Activated T-helper 17 cell treated with anti-CD3 and anti-CD28 coated beads, Interleukin-2, amount 50 U/mL, for 72 hours (primary cell): ENCODE results near the gene C2orf80. TPM values are rescaled to one million over a fixed set of nuclear protein-coding genes. Genes with fewer than 3 reads are reported as not detected.
A peak's percentile ranks its signal among the peaks of the same experiment; 100 is the strongest.

Source experiments
- ATAC-seq: fragments of 150-1000 bp; cut with Tn5 transposase; replicated peaks from 2 replicates; pipeline ENCODE4 v1.10.0; 2021; ENCODE audit warnings: mild to moderate bottlenecking, moderate library complexity
- H3K27ac Mint-ChIP-seq: one replicate; pipeline ENCODE4 v1.8.0; 2022; ENCODE audit warnings: mixed read lengths
- H3K27me3 Mint-ChIP-seq: one replicate; pipeline ENCODE4 v1.8.0; 2022; ENCODE audit warnings: mixed read lengths
- H3K36me3 Mint-ChIP-seq: one replicate; pipeline ENCODE4 v1.8.0; 2022; ENCODE audit warnings: low read depth, mild to moderate bottlenecking, mixed read lengths
- H3K4me1 Mint-ChIP-seq: one replicate; pipeline ENCODE4 v1.8.0; 2022; ENCODE audit warnings: mixed read lengths
- H3K4me3 Mint-ChIP-seq: one replicate; pipeline ENCODE4 v1.8.0; 2022; ENCODE audit warnings: mild to moderate bottlenecking, mixed read lengths
- H3K9me3 Mint-ChIP-seq: one replicate; pipeline ENCODE4 v1.8.0; 2022; ENCODE audit warnings: mixed read lengths
- total RNA-seq, 2 donors: library from RNA; stranded (reverse); gene quantifications; one replicate each; pipeline ENCODE4 v1.2.3, GENCODE V29; 2022

Gene C2orf80
- total RNA-seq, 2 donors from 2014 or later, result not detected

DNA sequence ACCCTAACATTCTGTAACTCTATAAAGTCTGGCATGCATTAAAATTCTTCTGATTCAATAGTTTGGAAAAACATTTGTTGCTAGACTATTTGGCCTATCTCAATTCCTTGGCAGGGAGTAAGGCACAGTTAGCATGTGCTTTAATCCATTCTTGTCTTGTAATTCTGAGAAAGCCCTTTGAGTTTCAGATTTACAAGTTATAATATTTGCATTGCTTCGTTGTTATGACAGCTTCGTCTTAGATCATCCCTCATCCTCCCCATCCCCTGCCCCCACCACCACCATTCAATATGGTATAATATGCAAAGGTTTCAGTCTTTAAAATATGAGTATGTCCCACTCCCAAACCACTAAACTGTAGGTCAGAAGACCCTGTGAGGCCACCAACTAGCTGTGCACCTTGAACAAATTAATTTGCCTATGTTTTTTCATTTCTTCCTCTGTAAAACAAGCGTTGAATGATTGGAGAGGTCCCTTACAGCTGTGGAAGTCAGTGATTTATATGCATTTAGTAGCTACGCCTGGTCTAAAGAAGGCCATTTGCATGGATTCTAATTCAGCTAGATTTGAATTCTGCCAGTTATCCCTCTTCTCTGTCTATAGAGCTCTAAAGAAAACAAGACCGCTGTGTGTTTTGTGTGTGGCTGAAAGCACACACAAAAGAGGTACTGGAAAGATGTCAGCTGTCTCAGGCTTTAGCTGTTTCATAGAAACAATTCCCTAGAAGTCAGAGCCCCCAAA lies 591 bp downstream of the C2orf80 start:
- Mint-ChIP-seq H3K36me3 (no peaks in the 10 kb centered on the region), H3K27me3 (peaks cover 3% of the 10 kb centered on the region), H3K4me1 (no peaks in the 10 kb centered on the region), H3K9me3 (no peaks in the 10 kb centered on the region), H3K4me3 (no peak overlapping the region), H3K27ac (no peak overlapping the region)
- ATAC-seq, result no peak

DNA sequence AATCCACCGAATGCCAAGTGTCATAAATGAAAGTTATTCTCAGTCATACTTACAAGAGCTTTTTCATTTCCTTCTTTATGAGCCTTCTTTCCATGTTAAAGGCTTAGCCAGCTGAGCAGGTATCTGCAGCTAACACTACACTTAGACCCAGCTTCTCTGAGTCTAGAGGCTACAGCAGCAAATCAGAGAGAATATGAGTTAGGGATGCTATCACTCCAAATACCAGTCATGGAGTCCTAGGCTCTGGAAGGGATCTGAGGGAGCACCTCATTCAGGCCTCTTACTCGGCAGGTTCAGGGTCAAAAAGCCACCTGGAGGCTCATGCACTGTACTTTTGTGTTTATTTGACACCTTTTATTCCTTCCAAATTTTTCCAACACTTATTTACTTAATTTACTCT lies 2.9 kb downstream of the C2orf80 start:
- H3K9me3 Mint-ChIP-seq, result no peaks in the 10 kb centered on the region
- H3K36me3 Mint-ChIP-seq, result no peaks in the 10 kb centered on the region
- ATAC-seq, result no peak
- no peaks in the 10 kb centered on the region for H3K4me1 Mint-ChIP-seq
- no peak overlapping the region for H3K4me3 Mint-ChIP-seq
- H3K27ac Mint-ChIP-seq, result no peak overlapping the region
- peaks cover 9% of the 10 kb centered on the region for H3K27me3 Mint-ChIP-seq

DNA sequence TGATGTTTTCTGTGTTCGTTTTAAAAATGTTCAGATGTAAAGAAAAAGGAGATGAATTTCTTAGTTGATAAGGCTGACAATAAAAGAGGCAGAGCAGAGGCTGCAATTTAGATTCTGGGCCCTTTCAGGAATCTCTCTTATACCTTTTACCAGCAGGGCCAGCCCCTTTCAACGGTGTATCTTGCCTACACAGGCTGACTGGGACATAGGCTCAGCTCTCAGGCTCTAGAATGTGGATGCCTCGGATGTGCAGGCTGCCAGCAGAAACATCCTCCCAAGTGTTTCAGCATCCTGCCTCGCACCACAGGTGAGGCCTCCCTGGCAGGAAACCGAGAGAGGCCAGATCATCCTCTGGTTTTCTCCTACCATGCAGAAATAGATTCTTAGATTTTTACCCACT lies 3.4 kb downstream of the C2orf80 start:
- H3K36me3 Mint-ChIP-seq, result no peaks in the 10 kb centered on the region
- H3K9me3 Mint-ChIP-seq, result no peaks in the 10 kb centered on the region
- H3K27me3 Mint-ChIP-seq, result peaks cover 9% of the 10 kb centered on the region
- no peak for ATAC-seq
- no peaks in the 10 kb centered on the region for H3K4me1 Mint-ChIP-seq
- no peak overlapping the region for H3K4me3 Mint-ChIP-seq
- H3K27ac Mint-ChIP-seq, result no peak overlapping the region

DNA sequence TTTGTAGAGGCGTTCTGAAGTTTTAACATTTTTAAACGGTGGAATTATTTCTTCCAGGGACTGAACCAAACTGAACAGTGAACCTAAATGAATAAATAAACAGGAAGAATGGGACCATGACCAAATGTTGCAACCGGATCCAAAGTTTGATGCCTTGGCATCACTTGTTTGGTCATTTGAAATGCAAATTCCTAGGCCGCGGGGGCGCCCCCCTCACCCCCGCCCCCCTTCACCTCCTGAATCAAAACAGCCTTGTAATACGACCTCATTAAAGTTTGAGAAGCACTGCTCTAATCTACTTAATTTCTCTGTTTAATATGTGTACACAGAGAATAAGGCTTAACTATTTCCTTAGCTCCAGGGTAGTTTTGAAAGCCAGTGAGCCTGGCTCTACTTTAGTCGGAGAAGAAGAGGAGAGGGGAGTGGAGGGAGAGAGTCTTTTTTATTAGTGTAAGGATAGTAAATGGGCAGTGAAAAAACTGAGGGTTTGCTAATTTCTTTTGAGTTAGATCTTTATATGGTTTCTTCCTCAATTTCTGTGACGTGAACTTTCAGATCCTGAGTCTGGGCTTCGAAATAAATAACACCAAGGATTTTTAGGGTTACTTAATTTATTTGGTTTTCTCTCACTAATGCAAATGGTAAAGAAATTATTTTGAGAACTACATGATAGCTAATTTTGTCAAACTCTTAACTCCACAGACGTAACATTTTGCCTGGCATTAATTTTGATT lies 5.7 kb downstream of the C2orf80 start:
- Mint-ChIP-seq H3K27ac (no peak overlapping the region), H3K36me3 (no peaks in the 10 kb centered on the region), H3K4me3 (no peak overlapping the region), H3K4me1 (no peaks in the 10 kb centered on the region), H3K9me3 (no peaks in the 10 kb centered on the region), H3K27me3 (peaks cover 9% of the 10 kb centered on the region)
- no peak for ATAC-seq

DNA sequence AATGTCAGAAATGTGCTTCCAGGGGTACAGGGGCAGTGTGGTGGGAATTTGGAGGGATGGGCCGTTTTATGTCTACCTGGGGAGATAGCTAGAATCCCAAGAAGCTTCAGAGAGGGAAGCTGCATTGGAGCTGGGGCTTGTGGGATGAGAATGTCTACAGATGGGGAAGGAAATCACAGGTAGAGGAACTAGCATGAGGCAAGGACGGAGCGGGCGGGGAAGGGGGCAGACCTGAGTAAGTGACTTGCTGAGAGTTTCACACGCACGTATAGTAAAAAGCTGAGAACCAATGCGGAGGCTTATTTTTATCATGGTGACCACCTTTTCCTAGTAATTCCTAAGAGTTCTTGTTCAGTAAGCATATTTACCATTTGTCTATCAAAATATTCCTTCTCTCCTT lies 6.3 kb downstream of the C2orf80 start:
- Mint-ChIP-seq H3K27me3 (peaks cover 9% of the 10 kb centered on the region), H3K27ac (no peak overlapping the region), H3K9me3 (no peaks in the 10 kb centered on the region), H3K4me3 (no peak overlapping the region), H3K36me3 (no peaks in the 10 kb centered on the region), H3K4me1 (no peaks in the 10 kb centered on the region)
- ATAC-seq, result no peak

DNA sequence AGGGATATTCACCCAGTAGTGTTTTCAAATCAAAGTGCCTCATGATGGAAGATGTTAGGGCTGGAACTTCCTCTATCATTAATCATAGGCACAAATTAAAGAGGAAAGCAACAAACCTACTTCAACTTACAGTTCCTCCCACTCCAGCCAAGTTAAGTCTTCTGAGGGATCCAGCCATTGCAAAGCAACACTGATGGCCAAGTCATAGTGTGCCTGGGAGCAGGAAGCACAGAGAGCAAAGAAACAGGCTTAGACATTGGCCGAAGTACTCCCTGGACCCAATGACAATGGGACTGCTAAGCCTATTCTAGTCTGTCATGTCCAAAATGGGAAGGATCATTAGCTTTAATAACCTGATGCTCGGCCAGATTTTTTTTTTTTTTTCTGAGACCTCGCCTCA lies 7.0 kb downstream of the C2orf80 start:
- ATAC-seq, result no peak
- Mint-ChIP-seq H3K27me3 (peaks cover 9% of the 10 kb centered on the region), H3K9me3 (no peaks in the 10 kb centered on the region), H3K4me1 (no peaks in the 10 kb centered on the region), H3K36me3 (no peaks in the 10 kb centered on the region), H3K4me3 (no peak overlapping the region), H3K27ac (no peak overlapping the region)

DNA sequence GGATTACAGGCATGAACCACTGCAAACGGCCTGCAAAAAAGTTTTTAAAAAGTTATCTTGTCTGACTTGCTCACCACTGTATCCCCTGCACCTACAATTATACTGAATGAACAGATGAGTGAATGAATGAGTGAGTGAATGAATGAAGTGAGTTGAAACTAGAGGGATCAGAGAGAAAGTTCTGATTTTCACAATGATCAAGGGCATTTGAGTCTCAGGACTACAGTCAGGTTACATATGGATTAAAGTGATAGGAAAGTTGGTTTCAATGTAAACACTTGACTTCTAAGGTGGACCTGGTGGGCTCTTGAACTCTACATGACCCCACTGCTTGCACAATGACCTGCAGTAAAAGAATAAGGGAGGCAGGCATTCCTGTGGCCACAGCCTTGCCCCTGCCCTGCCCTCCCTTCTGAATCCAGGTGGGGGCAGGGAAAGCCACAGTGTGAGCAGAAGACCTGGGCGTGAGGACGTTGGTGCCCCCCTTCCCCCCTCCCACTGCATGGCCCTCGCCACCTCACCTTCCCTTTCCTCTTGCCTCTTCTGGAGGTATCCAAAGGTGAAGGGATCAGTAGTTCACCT lies 10.7 kb downstream of the C2orf80 start:
- Mint-ChIP-seq H3K27ac (no peak overlapping the region), H3K9me3 (no peaks in the 10 kb centered on the region), H3K4me1 (no peaks in the 10 kb centered on the region), H3K4me3 (no peak overlapping the region), H3K36me3 (no peaks in the 10 kb centered on the region), H3K27me3 (peaks cover 8% of the 10 kb centered on the region)
- no peak for ATAC-seq

DNA sequence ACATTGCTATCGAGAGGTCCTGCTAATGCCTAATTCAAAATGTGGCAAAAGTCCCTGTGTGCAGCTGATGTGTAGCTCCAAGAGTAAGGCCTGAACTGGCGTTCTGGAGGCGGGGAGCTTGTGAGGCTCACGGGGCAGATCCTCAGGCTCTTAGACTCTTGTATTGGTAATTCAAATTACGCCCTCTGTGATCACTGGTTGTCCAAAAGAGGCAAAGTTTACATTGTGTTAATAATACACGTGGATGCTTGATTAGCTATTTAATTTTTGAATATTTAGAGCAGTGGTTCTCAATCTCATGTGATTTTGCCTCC lies 14.0 kb downstream of the C2orf80 start:
- ATAC-seq, result no peak
- Mint-ChIP-seq H3K27me3 (peaks cover 16% of the 10 kb centered on the region), H3K27ac (no peak overlapping the region), H3K4me1 (no peaks in the 10 kb centered on the region), H3K4me3 (no peak overlapping the region), H3K36me3 (no peaks in the 10 kb centered on the region), H3K9me3 (no peaks in the 10 kb centered on the region)

DNA sequence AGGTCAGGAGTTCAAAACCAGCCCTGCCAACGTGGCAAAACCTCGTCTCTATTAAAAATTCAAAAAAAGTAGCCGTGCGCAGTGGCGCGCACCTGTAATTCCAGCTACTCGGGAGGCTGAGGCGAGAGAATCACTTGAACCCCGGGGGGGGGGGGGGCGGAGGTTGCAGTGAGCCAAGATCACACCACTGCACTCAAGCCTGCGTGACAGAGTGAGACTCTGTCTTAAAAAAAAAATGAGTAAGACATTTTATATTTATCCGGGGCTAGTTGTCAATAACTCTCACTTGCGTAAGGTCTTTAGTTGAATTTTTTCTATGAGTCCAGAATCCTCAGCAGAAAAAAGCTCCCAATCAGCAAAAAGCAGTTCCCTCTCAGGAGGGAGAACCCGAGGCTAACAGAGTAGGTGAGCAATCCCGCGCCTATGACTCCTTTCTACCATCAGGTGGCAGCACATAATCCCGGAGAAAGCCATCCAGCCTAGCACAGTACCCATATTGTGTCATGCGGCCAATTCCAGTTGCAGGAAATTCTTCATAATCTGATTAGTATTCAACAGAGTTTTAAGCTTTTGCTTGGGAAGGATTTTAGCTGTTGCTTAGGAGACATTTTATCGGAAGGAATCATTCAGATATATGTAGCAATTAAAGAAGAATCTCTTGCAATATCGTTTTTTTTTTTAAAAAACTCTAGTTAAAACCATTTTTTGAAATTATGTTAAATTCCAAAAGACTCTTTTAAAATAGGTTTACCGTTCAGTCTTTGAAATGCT lies 14.6 kb downstream of the C2orf80 start:
- peaks cover 17% of the 10 kb centered on the region for H3K27me3 Mint-ChIP-seq
- no peak overlapping the region for H3K4me3 Mint-ChIP-seq
- peak; percentile 97 for ATAC-seq
- no peaks in the 10 kb centered on the region for H3K9me3 Mint-ChIP-seq
- no peak overlapping the region for H3K27ac Mint-ChIP-seq
- no peaks in the 10 kb centered on the region for H3K4me1 Mint-ChIP-seq
- no peaks in the 10 kb centered on the region for H3K36me3 Mint-ChIP-seq

DNA sequence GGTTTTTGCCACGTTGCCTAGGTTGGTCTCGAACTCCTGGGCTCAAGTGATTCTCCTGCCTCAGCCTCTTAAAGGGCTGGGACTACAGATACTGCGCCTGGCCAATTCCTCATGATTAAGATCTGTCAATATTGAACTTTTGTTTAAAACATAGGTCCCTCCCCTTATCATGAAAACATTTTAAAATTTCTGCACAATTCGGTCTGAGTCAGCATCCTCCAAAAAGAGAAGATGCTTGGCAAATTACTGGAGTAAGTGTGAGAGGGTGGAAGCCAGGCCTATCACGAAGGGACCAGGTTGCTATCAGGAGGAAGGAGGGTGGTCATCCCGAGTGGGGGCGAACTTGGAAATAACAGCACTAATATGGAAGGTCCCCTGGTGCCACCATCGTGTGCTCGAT lies 15.7 kb downstream of the C2orf80 start:
- no peaks in the 10 kb centered on the region for H3K36me3 Mint-ChIP-seq
- no peak overlapping the region for H3K4me3 Mint-ChIP-seq
- H3K4me1 Mint-ChIP-seq, result no peaks in the 10 kb centered on the region
- no peaks in the 10 kb centered on the region for H3K9me3 Mint-ChIP-seq
- H3K27ac Mint-ChIP-seq, result no peak overlapping the region
- ATAC-seq, result no peak
- H3K27me3 Mint-ChIP-seq, result peaks cover 22% of the 10 kb centered on the region

DNA sequence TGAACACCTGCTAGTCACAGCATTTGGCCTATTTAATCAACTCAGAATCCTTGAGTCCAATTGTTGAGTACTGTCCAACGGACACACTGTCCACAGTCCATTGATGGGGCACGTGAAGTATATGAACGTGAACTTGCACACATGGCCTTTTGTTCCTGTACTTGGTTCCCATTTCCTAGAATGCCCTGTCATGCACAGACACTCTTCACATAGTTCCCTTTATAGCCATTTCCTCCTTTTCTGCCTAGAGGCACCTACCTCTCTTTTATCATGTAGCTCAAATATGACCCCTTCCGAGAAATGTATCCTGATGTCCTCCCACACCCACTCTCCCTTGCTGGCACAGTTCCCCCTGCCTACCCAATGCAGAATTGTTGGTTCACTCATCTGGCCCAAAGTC lies 17.7 kb downstream of the C2orf80 start:
- no peak for ATAC-seq
- Mint-ChIP-seq H3K4me3 (no peak overlapping the region), H3K9me3 (no peaks in the 10 kb centered on the region), H3K36me3 (no peaks in the 10 kb centered on the region), H3K27me3 (peaks cover 26% of the 10 kb centered on the region), H3K27ac (no peak overlapping the region), H3K4me1 (no peaks in the 10 kb centered on the region)

DNA sequence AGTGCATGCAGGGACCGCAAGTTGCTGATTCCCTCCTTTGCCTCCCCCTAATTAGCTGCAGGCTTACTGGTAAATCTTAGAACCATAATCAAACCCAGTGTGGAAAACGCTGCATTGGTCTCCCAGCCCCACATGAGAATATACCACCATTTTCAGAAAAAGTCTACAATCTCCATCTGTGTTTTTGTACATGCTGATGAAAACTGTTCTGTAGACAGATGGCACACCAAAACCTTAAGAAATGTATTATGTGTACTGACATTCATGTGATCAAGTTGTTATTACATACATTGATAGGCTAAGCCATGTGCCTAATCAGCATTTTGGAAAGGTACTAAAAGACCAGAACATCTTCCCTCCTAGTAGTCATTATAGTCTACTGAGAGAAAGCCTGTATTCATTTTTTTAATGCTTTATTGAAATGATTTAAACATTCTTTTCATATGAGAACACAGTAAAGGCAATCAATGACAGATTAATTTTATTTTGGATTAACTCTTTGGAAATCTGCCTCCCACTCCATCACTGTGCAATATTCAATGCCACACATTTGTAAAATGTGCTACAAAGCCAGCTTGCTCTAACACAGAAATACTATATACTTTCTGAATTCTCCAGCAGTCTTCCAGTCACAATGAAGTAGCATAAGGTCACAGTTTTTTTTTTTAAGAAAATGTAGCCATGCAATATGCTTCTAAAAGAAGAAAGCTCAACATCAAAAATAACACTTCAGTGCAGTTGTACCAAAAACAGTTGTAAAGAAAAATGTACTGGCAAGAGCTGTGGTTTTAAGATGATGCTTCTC lies 24.7 kb downstream of the C2orf80 start:
- no peaks in the 10 kb centered on the region for H3K4me1 Mint-ChIP-seq
- H3K9me3 Mint-ChIP-seq, result no peaks in the 10 kb centered on the region
- no peaks in the 10 kb centered on the region for H3K36me3 Mint-ChIP-seq
- H3K27ac Mint-ChIP-seq, result no peak overlapping the region
- ATAC-seq, result no peak
- H3K4me3 Mint-ChIP-seq, result no peak overlapping the region
- H3K27me3 Mint-ChIP-seq, result peaks cover 20% of the 10 kb centered on the region

DNA sequence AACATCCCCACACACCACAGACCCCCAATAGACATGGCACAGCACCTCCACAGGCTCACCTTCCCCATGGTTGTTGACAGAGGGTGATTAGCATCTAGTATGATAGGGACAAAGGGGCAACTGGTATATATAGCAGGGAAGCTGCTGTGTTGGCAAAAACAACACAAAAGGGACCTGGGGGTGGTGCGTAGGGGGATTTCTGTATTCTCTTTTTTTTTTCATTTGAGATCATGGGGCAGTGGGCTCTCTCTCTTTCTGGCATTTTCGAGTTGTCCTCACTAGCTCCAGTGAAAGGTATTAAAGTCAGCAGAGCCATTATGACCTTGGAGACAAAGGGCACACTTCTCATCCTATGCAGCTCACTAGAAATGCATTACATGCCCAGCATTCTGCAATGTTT lies 26.3 kb downstream of the C2orf80 start, which contains the start of gene CRYGA:
CRYGA (minus strand) TSS at position 101 of the 400 bp plus-strand sequence; CDS start at position 68, 33 bp downstream.
- ATAC-seq, result no peak
- H3K27me3 Mint-ChIP-seq, result peaks cover 13% of the 10 kb centered on the region
- H3K9me3 Mint-ChIP-seq, result no peaks in the 10 kb centered on the region
- no peaks in the 10 kb centered on the region for H3K36me3 Mint-ChIP-seq
- H3K4me1 Mint-ChIP-seq, result no peaks in the 10 kb centered on the region
- H3K27ac Mint-ChIP-seq, result no peak within 1 kb of the TSS
- no peak within 1 kb of the TSS for H3K4me3 Mint-ChIP-seq

DNA sequence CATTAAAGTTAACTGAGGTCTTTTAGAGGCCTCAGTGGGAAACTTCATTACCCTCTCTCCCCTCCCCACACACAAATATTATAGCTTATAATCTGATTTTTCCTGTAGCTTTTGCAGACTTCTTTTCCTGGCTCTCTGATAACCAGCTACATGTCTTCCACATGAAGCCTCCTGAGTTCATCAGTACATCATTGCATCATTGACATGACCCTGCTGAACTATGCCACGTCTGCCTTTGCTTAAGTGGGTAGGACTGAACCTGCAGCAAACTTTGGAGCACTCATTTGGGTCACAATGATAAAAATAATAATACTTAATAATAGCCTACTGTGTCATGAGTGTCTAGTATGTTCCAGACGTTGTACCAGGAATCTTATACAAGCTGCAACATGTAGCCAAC lies 33.4 kb downstream of the C2orf80 start:
- no peak overlapping the region for H3K27ac Mint-ChIP-seq
- H3K4me3 Mint-ChIP-seq, result no peak overlapping the region
- no peaks in the 10 kb centered on the region for H3K4me1 Mint-ChIP-seq
- H3K27me3 Mint-ChIP-seq, result peaks cover 4% of the 10 kb centered on the region
- ATAC-seq, result no peak
- no peaks in the 10 kb centered on the region for H3K36me3 Mint-ChIP-seq
- H3K9me3 Mint-ChIP-seq, result no peaks in the 10 kb centered on the region
